IPS DF 19.7 (cell line): Measurements from ENCODE around the gene PRMT5.

Source experiments
- DNase-seq: peaks from one replicate; pipeline ENCODE4 v3.0.0-alpha.2; 2013; ENCODE audit warnings: low read depth, low spot score

Gene PRMT5

DNA sequence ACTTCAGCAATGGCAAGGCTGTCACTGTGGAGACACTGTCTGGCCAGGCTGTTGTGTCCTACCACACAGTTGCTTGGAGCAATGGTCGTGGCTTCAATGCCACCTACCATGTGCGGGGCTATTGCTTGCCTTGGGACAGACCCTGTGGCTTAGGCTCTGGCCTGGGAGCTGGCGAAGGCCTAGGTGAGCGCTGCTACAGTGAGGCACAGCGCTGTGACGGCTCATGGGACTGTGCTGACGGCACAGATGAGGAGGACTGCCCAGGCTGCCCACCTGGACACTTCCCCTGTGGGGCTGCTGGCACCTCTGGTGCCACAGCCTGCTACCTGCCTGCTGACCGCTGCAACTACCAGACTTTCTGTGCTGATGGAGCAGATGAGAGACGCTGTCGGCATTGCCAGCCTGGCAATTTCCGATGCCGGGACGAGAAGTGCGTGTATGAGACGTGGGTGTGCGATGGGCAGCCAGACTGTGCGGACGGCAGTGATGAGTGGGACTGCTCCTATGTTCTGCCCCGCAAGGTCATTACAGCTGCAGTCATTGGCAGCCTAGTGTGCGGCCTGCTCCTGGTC is 53.3 kb downstream of the PRMT5 start:
- no peak for DNase-seq

DNA sequence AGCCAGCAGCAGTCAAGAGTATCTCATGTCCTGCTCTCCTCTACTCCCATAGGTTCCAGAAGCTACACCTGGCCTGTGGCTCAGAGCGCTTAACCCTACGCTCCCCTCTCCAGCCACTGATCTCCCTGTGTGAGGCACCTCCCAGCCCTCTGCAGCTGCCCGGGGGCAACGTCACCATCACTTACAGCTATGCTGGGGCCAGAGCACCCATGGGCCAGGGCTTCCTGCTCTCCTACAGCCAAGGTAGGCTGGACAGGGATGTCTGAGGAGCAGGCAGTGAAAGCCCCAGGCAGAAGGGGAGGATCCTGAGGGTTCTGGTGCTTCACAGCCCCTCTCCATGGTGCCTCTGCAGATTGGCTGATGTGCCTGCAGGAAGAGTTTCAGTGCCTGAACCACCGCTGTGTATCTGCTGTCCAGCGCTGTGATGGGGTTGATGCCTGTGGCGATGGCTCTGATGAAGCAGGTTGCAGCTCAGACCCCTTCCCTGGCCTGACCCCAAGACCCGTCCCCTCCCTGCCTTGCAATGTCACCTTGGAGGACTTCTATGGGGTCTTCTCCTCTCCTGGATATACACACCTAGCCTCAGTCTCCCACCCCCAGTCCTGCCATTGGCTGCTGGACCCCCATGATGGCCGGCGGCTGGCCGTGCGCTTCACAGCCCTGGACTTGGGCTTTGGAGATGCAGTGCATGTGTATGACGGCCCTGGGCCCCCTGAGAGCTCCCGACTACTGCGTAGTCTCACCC is 54.0 kb downstream of the PRMT5 start:
- DNase-seq, result no peak

DNA sequence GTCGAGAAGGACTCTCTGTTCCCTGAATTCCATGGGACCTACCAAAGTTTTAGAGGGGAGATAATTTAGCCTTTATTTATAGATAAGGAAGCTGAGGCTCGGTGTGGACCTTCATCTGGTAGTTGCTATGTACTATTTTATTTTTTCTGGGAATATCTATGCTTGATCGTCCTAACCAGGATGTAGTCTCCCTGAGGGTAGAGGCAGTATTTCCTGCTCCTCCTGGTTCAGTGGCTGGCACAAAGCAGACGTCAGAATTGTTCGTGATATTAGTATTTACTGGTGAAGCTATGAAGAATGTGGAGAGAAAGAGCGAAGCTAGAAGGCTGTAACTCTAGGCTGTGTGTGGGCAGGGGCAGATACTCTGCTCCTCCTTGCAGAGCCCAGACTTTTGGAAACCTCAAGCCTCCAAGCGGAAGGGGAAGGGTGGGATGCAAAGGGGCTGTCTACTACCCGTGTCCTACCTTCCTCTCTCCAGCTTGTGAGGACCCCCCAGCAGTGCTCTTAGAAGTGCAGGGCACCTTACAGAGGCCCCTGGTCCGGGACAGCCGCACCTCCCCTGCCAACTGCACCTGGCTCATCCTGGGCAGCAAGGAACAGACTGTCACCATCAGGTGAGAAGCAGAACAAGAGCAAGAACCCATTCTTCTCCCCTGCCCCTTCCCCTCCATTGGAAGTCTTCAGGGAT is 56.2 kb downstream of the PRMT5 start:
- DNase-seq, result no peak

DNA sequence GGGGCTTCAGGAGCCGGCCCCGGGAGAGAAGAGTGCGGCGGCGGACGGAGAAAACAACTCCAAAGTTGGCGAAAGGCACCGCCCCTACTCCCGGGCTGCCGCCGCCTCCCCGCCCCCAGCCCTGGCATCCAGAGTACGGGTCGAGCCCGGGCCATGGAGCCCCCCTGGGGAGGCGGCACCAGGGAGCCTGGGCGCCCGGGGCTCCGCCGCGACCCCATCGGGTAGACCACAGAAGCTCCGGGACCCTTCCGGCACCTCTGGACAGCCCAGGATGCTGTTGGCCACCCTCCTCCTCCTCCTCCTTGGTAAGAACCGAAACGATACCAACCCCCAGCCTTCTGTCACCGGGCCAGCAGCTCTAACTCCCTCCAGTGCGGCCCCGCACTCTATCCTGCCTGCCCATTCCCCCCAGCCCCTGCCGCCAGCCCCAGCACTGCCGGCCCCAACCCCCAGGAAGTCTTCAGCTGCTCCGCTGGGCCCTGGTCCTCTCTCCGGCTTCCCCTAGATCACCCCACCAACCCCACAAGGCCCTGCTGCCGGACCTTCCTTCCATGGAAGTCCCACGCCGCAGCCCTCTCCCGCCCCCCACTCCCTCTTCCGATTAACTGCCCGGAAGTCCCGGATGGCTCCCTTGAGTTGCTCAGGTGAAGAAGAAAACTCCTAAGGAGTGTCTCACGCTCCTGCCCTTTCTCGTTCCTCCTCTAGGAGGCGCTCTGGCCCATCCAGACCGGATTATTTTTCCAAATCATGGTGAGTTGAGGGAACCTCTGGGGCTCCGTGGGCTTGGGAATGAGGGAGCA is 56.9 kb downstream of the PRMT5 start:
- no peak for DNase-seq

DNA sequence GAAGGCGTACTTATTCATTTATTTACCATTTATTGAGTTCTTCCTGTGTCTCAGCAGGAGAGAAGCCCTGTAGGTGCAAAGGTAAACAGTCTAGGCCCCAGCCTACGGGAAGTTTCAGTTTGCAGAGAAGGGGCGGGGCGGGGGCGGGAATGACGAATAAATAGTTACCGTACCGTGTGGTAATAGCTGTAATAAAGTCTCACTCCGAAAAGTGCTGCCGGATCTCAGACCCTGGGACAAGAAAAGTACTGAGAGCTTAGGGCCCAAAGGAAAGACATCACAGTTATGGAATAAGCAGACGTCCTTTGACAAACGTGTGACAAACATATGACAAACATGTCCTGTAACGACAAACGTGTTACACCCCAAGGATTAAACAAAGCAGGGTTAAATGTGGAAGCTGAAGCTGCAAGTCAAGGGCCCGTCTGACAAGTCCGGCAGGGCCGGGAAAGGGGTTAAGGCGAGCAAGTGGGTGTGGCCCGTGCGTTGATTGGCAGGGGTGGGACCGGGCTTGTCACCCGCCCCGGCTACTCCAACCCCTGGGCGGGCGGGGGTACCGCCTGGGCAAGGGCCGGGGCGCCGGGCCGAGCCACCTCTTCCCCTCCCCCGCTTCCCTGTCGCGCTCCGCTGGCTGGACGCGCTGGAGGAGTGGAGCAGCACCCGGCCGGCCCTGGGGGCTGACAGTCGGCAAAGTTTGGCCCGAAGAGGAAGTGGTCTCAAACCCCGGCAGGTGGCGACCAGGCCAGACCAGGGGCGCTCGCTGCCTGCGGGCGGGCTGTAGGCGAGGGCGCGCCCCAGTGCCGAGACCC is 57.7 kb downstream of the PRMT5 start, which contains the start of gene LRP10:
Gene LRP10 (plus strand): TSS at position 517 of the 809 bp plus-strand sequence. CDS start 564 bp downstream, outside the sequence.
- no peak for DNase-seq

DNA sequence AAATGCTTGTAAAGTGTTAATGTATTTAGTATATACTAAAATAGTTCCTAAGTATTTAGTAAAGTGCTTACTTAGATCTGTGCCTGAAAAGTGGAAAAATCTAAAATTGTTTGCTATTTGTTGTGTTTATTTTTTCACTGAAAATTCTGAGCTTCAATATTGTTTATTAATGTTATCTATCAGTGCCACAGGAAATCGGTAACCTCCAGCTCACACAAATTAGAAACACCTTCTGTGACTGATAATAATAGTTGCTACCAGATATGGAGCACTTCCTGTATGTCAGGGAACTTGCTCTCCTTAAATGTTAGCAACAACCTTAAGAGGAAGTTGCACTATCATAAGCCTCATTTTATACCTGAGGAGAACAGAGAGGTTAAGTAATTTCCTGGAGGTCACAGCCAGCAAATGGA is 58.4 kb downstream of the PRMT5 start:
- DNase-seq, result no peak
